ENCODE data around the gene PRDX1.

The PRDX1 gene

GRCh38 chr1:45521413-45522323 lies at the start of gene PRDX1:
TSS of gene PRDX1 (minus strand) at chr1:45521884. CDS start at chr1:45519043, 2,841 bp downstream.
- peak; percentile 95 to 97 for DNase-seq

GRCh38 chr1:45570631-45571030 lies 48.9 kb upstream of the PRDX1 start:
- no peak for DNase-seq

- peak; percentile 73 to 78 for DNase-seq
These were observed 48.4 kb upstream of the PRDX1 start for GRCh38 chr1:45569962-45570581.

GRCh38 chr1:45569571-45569961 lies 47.9 kb upstream of the PRDX1 start:
- DNase-seq = no peak

- DNase-seq = no peak
These were observed 46.7 kb upstream of the PRDX1 start for GRCh38 chr1:45568421-45568820.

- no peak for DNase-seq
These were observed 46.2 kb upstream of the PRDX1 start for GRCh38 chr1:45567911-45568310.

- no peak for DNase-seq
These were observed 45.0 kb upstream of the PRDX1 start for GRCh38 chr1:45566722-45567121.

GRCh38 chr1:45563843-45564242 lies 42.2 kb upstream of the PRDX1 start:
- no peak for DNase-seq

GRCh38 chr1:45557422-45557944 lies 35.8 kb upstream of the PRDX1 start:
- DNase-seq = no peak

- DNase-seq = no peak
These were observed 32.5 kb upstream of the PRDX1 start for GRCh38 chr1:45554198-45554597.

GRCh38 chr1:45552331-45552730 lies 30.6 kb upstream of the PRDX1 start:
- no peak for DNase-seq

GRCh38 chr1:45551684-45552083 lies 30.0 kb upstream of the PRDX1 start:
- no peak for DNase-seq

- DNase-seq = peak; percentile 85 to 87
These were observed 29.0 kb upstream of the PRDX1 start, which contains the start of gene AKR1A1 for GRCh38 chr1:45550401-45551351. TSS of gene AKR1A1 (plus strand) at chr1:45550826. CDS start at chr1:45561795, 10,969 bp downstream.

- DNase-seq = no peak
These were observed 24.0 kb upstream of the PRDX1 start for GRCh38 chr1:45545553-45546310.

- DNase-seq = no peak
These were observed 23.4 kb upstream of the PRDX1 start for GRCh38 chr1:45545019-45545493.

- DNase-seq = no peak
These were observed 22.8 kb upstream of the PRDX1 start for GRCh38 chr1:45544530-45544929.

GRCh38 chr1:45543581-45544417 lies 22.1 kb upstream of the PRDX1 start:
- peak; percentile 78 to 84 for DNase-seq

- peak in 1 of 2 donors; percentile 26 for DNase-seq
These were observed 20.9 kb upstream of the PRDX1 start for GRCh38 chr1:45542591-45542990.

GRCh38 chr1:45541193-45541592 lies 19.5 kb upstream of the PRDX1 start:
- DNase-seq = no peak

- no peak for DNase-seq
These were observed 15.2 kb upstream of the PRDX1 start for GRCh38 chr1:45536886-45537285.
